MG63 (cell line): ENCODE measurements around the gene NEAT1. TPM values are rescaled to one million over a fixed set of nuclear protein-coding genes. Genes with fewer than 3 reads are reported as not detected.
"Not testable (repeated sequence)": the region's sequence is repeated elsewhere in the genome, so short reads cannot be mapped to it uniquely, and the experiment has no call there.

Experiments used
- DNase-seq: peaks from one replicate; pipeline ENCODE4 v3.0.0-alpha.2; 2020
- H3K27me3 ChIP-seq: fragments of 250-450 bp; sonication (Bioruptor Pico); 2 replicates; pipeline ENCODE4 v1.5.1; 2020; ENCODE audit warnings: mild to moderate bottlenecking, moderate library complexity
- H3K36me3 ChIP-seq: fragments of 250-450 bp; sonication (Bioruptor Pico); 2 replicates; pipeline ENCODE4 v1.5.1; 2020; ENCODE audit warnings: mild to moderate bottlenecking, moderate library complexity
- H3K4me3 ChIP-seq: fragments of 250-450 bp; sonication (Bioruptor Pico); 2 replicates; pipeline ENCODE4 v1.5.1; 2020; ENCODE audit warnings: mild to moderate bottlenecking, moderate library complexity
- H3K9me3 ChIP-seq: fragments of 250-450 bp; sonication (Bioruptor Pico); 2 replicates; pipeline ENCODE4 v1.5.1; 2020; ENCODE audit warnings: mild to moderate bottlenecking, moderate library complexity
- total RNA-seq: library from RNA; depleted of rRNA; stranded (reverse); fragments of >200 nt; shearing (Covaris generic); gene quantifications from 2 replicates; pipeline ENCODE4 v1.2.3, GENCODE V29; 2014; ENCODE audit warnings: low replicate concordance

The NEAT1 gene
- total RNA-seq, 1 experiment from 2014 or later, result 4.8 TPM

- DNase-seq, result peak; percentile 46
- H3K9me3 ChIP-seq, result no peaks in the 10 kb centered on the region
- H3K4me3 ChIP-seq, result no peak overlapping the region
- peaks cover 58% of the 10 kb centered on the region for H3K36me3 ChIP-seq
- H3K27me3 ChIP-seq, result no peaks in the 10 kb centered on the region
Observed at GRCh38 chr11:65446446-65447277, 24.1 kb downstream of the NEAT1 start.

- Histone ChIP-seq H3K36me3 (peaks cover 53% of the 10 kb centered on the region), H3K4me3 (no peak overlapping the region), H3K27me3 (no peaks in the 10 kb centered on the region), H3K9me3 (no peaks in the 10 kb centered on the region)
- DNase-seq, result peak; percentile 19
Observed at GRCh38 chr11:65448074-65448417, 25.4 kb downstream of the NEAT1 start.

GRCh38 chr11:65448418-65449105, 26.0 kb downstream of the NEAT1 start:
- H3K9me3 ChIP-seq, result no peaks in the 10 kb centered on the region
- peaks cover 53% of the 10 kb centered on the region for H3K36me3 ChIP-seq
- H3K4me3 ChIP-seq, result no peak overlapping the region
- DNase-seq, result peak; percentile 66
- no peaks in the 10 kb centered on the region for H3K27me3 ChIP-seq

GRCh38 chr11:65451301-65451700, 28.7 kb downstream of the NEAT1 start:
- H3K27me3 ChIP-seq, H3K9me3 ChIP-seq, DNase-seq, H3K4me3 ChIP-seq: not testable (repeated sequence)
- peaks cover 42% of the 10 kb centered on the region for H3K36me3 ChIP-seq

- not testable (repeated sequence) for DNase-seq, H3K4me3 ChIP-seq, H3K27me3 ChIP-seq, H3K9me3 ChIP-seq
- peaks cover 39% of the 10 kb centered on the region for H3K36me3 ChIP-seq
Observed at GRCh38 chr11:65452259-65452658, 29.7 kb downstream of the NEAT1 start.

GRCh38 chr11:65452806-65453490, 30.4 kb downstream of the NEAT1 start:
- H3K27me3 ChIP-seq, result no peaks in the 10 kb centered on the region
- DNase-seq, result peak; percentile 72
- H3K9me3 ChIP-seq, result no peaks in the 10 kb centered on the region
- H3K36me3 ChIP-seq, result peaks cover 36% of the 10 kb centered on the region
- no peak overlapping the region for H3K4me3 ChIP-seq

GRCh38 chr11:65454311-65454695, 31.7 kb downstream of the NEAT1 start:
- Histone ChIP-seq H3K27me3 (no peaks in the 10 kb centered on the region), H3K4me3 (peak overlapping the region; percentile 47), H3K36me3 (peaks cover 39% of the 10 kb centered on the region), H3K9me3 (no peaks in the 10 kb centered on the region)
- peak; percentile 83 for DNase-seq

GRCh38 chr11:65454696-65455456, 32.3 kb downstream of the NEAT1 start:
- peak; percentile 83 for DNase-seq
- Histone ChIP-seq H3K9me3 (no peaks in the 10 kb centered on the region), H3K36me3 (peaks cover 35% of the 10 kb centered on the region), H3K27me3 (no peaks in the 10 kb centered on the region), H3K4me3 (peak overlapping the region; percentile 47)

GRCh38 chr11:65456418-65456817, 33.8 kb downstream of the NEAT1 start:
- H3K36me3 ChIP-seq, result peaks cover 35% of the 10 kb centered on the region
- H3K9me3 ChIP-seq, result no peaks in the 10 kb centered on the region
- DNase-seq, result no peak
- no peak overlapping the region for H3K4me3 ChIP-seq
- H3K27me3 ChIP-seq, result no peaks in the 10 kb centered on the region

GRCh38 chr11:65459552-65459951, 37.0 kb downstream of the NEAT1 start:
- H3K9me3 ChIP-seq, result no peaks in the 10 kb centered on the region

GRCh38 chr11:65465471-65465870, 42.9 kb downstream of the NEAT1 start:
- H3K9me3 ChIP-seq, H3K36me3 ChIP-seq, H3K27me3 ChIP-seq, DNase-seq, H3K4me3 ChIP-seq: not testable (repeated sequence)

More at GRCh38 chr11:65459552-65459951, 37.0 kb downstream of the NEAT1 start:
- DNase-seq, result no peak
- no peaks in the 10 kb centered on the region for H3K27me3 ChIP-seq
- peaks cover 19% of the 10 kb centered on the region for H3K36me3 ChIP-seq
- no peak overlapping the region for H3K4me3 ChIP-seq

GRCh38 chr11:65467306-65467705, 44.7 kb downstream of the NEAT1 start:
- DNase-seq, H3K4me3 ChIP-seq, H3K36me3 ChIP-seq: not testable (repeated sequence)

GRCh38 chr11:65468874-65469333, 46.3 kb downstream of the NEAT1 start:
- Histone ChIP-seq H3K9me3 (no peaks in the 10 kb centered on the region), H3K4me3 (no peak overlapping the region), H3K36me3 (no peaks in the 10 kb centered on the region), H3K27me3 (no peaks in the 10 kb centered on the region)
- no peak for DNase-seq

More at GRCh38 chr11:65467306-65467705, 44.7 kb downstream of the NEAT1 start:
- not testable (repeated sequence) for H3K27me3 ChIP-seq, H3K9me3 ChIP-seq

- H3K4me3 ChIP-seq, result no peak overlapping the region
- H3K27me3 ChIP-seq, result no peaks in the 10 kb centered on the region
- no peak for DNase-seq
- no peaks in the 10 kb centered on the region for H3K36me3 ChIP-seq
- H3K9me3 ChIP-seq, result no peaks in the 10 kb centered on the region
Observed at GRCh38 chr11:65470433-65471049, 47.9 kb downstream of the NEAT1 start.

GRCh38 chr11:65471447-65471891, 48.9 kb downstream of the NEAT1 start:
- Histone ChIP-seq H3K4me3 (no peak overlapping the region), H3K36me3 (peaks cover 2% of the 10 kb centered on the region; the same call in 1 of the 2 replicates), H3K27me3 (no peaks in the 10 kb centered on the region), H3K9me3 (no peaks in the 10 kb centered on the region)
- peak; percentile 80 for DNase-seq
